Calu3 (cell line): ENCODE data around the gene PPP1R14C. TPM values are rescaled to one million over a fixed set of nuclear protein-coding genes. Genes with fewer than 3 reads are reported as not detected.

Experiments used
- BruUV-seq: library from RNA; stranded (reverse); fragments of 400-500 nt; replicated peaks from 2 replicates; lab custom pipeline; 2021; lab: Mats Ljungman, UMichigan
- CTCF ChIA-PET: fragments of 300-600 bp; sonication (Branson Sonifier 250); formaldehyde crosslinking; loops from one replicate; lab custom pipeline; 2022; ENCODE audit warnings: antibody characterized with exemption; lab: Charles Lee
- DNase-seq: peaks from one replicate; pipeline ENCODE4 v3.0.0; 2022
- H3K27ac Mint-ChIP-seq: one replicate; pipeline ENCODE4 v1.8.0; 2022; ENCODE audit warnings: mixed read lengths; ENCODE audit not compliant: unreplicated experiment
- H3K27me3 Mint-ChIP-seq: one replicate; pipeline ENCODE4 v1.8.0; 2022; ENCODE audit warnings: mixed read lengths; ENCODE audit not compliant: unreplicated experiment
- H3K36me3 Mint-ChIP-seq: one replicate; pipeline ENCODE4 v1.8.0; 2022; ENCODE audit warnings: mild to moderate bottlenecking, moderate library complexity, mixed read lengths; ENCODE audit not compliant: insufficient read depth, unreplicated experiment
- H3K4me1 Mint-ChIP-seq: one replicate; pipeline ENCODE4 v1.8.0; 2022; ENCODE audit warnings: mild to moderate bottlenecking, low read depth, mixed read lengths; ENCODE audit not compliant: unreplicated experiment
- H3K4me3 Mint-ChIP-seq: one replicate; pipeline ENCODE4 v1.8.0; 2022; ENCODE audit warnings: mild to moderate bottlenecking, low read depth, moderate library complexity, mixed read lengths; ENCODE audit not compliant: unreplicated experiment
- H3K9me3 Mint-ChIP-seq: one replicate; pipeline ENCODE4 v1.8.0; 2022; ENCODE audit warnings: low read depth, mixed read lengths; ENCODE audit not compliant: unreplicated experiment
- CTCF ChIP-seq: fragments of 200-600 bp; IDR thresholded peaks from one replicate; pipeline ENCODE4 v1.8.0; 2022; ENCODE audit warnings: antibody characterized with exemption; ENCODE audit not compliant: unreplicated experiment
- intact Hi-C: fragments of 100-400 bp; cut with micrococcal nuclease; formaldehyde crosslinking; loops from one replicate; pipeline ENCODE4 v1.10.0; 2022; ENCODE audit not compliant: unreplicated experiment
- total RNA-seq: library from RNA; stranded (reverse); gene quantifications from 2 replicates; pipeline ENCODE4 v1.2.3, GENCODE V29; 2022

PPP1R14C gene
- total RNA-seq, 1 experiment from 2014 or later = 3.6 TPM

GRCh38 chr6:150236114-150236513, 93.3 kb downstream of the PPP1R14C start:
- TF ChIP-seq CTCF = no peak
- intact Hi-C loops = no loop called here
- no peak for DNase-seq
- H3K27me3 Mint-ChIP-seq = no peaks in the 10 kb centered on the region
- no peaks in the 10 kb centered on the region for H3K36me3 Mint-ChIP-seq
- no peak overlapping the region for H3K4me3 Mint-ChIP-seq
- H3K4me1 Mint-ChIP-seq = no peaks in the 10 kb centered on the region
- no peaks in the 10 kb centered on the region for H3K9me3 Mint-ChIP-seq
- CTCF ChIA-PET = no interaction called here
- H3K27ac Mint-ChIP-seq = no peak overlapping the region
- BruUV-seq = no TSS peak

DNA sequence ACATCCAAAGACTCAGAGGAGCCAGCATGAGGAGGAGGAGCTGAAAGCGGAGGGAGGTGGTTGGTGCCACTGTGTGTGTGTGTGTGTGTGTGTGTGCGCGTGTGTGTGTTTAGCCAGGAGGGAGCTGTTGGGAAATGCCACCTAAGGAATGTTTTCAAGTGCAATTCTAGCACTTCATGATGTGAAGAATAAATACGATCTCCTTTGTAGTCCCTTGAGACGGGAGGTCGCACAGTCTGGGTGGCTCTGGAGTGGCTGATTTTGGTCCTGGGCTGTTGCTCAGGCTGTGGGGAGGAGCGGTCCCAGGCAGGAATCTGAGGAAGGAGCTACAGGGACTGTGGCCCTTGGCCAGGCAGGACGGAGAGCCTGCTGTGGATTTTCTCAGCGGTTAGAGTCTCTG, 93.7 kb downstream of the PPP1R14C start:
- Mint-ChIP-seq H3K36me3 (no peaks in the 10 kb centered on the region), H3K9me3 (no peaks in the 10 kb centered on the region), H3K27ac (no peak overlapping the region), H3K27me3 (no peaks in the 10 kb centered on the region), H3K4me1 (no peaks in the 10 kb centered on the region), H3K4me3 (no peak overlapping the region)
- CTCF ChIA-PET = no interaction called here
- no TSS peak for BruUV-seq
- no peak for DNase-seq
- intact Hi-C loops = no loop called here
- no peak for TF ChIP-seq CTCF

DNA sequence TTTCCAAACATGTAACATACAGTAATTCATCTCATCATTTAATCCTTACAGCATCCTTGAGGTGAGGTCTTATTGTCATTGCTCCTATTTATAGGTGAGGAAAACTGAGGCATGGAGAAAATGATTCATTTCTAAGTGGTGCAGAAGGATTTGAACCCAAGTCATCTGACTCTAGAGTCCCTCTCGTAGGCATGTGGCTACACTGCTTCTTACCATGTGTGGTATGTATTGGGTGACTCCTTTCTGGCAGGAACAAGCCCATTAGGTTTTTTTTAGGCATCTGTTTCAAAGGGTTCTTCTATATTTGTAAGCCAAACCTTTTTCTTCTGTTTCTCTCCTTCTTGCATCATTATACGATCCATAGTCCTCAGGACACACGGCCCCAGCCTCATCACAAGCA, 94.8 kb downstream of the PPP1R14C start:
- Mint-ChIP-seq H3K27me3 (no peaks in the 10 kb centered on the region), H3K9me3 (no peaks in the 10 kb centered on the region), H3K4me3 (no peak overlapping the region), H3K27ac (no peak overlapping the region), H3K4me1 (no peaks in the 10 kb centered on the region), H3K36me3 (no peaks in the 10 kb centered on the region)
- no TSS peak for BruUV-seq
- no peak for DNase-seq
- CTCF ChIA-PET = no interaction called here
- TF ChIP-seq CTCF = no peak
- intact Hi-C loops = no loop called here

DNA sequence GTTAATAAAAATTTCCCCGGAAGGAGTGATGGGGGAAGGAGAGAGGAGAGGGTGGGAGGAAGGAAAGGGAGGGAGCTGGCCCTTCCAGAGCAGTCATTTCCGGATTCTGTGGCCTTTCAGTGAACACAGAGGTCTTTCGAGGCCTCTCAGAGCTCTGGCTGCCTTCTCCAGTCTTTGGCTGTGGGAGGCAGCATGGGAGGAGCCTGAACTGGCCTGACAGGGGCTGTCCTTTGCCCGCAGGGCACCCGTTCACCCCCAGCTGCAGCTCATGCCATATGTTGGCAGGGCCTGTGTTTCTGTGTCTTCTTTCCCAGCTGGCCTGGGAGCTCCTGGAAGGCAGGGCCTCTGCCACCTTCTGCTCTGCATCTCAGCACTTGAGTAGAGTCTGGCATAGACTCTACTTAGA, 95.5 kb downstream of the PPP1R14C start:
- no peak for TF ChIP-seq CTCF
- no peak overlapping the region for H3K4me3 Mint-ChIP-seq
- no peaks in the 10 kb centered on the region for H3K36me3 Mint-ChIP-seq
- H3K27me3 Mint-ChIP-seq = no peaks in the 10 kb centered on the region
- H3K4me1 Mint-ChIP-seq = no peaks in the 10 kb centered on the region
- no peak overlapping the region for H3K27ac Mint-ChIP-seq
- no peaks in the 10 kb centered on the region for H3K9me3 Mint-ChIP-seq
- intact Hi-C loops = no loop called here
- BruUV-seq = no TSS peak
- CTCF ChIA-PET = interaction anchor here (0.6 kb wide), 1 partner anchor 156 kb away, joined by 4 read pairs; no protein-coding TSS in a partner anchor
- DNase-seq = peak; percentile 27
